HK-2 (cell line): ENCODE results near the gene FFAR2.
A peak's percentile ranks its signal among the peaks of the same experiment; 100 is the strongest.

Experiments
- DNase-seq: peaks from one replicate; pipeline ENCODE4 v3.0.0-alpha.2; 2018; ENCODE audit not compliant: unreplicated experiment

The FFAR2 gene

DNA sequence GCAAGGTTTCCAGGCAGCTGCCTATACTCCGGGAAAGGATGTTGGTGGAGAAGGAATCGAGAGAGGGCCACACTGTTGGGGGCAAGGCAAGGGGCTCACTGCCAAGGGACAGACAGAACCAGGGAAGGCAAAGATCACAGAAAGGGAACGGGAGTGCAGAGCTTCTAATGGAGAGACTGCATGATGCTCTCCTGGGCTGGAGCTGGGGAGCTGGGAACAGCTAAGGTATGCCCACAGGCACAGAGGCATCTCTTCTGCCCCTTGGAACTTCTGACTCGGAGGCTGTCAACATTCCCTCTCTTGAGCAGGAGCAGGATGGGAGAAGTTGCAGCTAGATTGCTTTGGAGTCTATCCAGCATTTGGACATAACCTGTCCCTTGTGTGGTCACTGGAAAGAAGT, 22.4 kb upstream of the FFAR2 start:
- no peak for DNase-seq

DNA sequence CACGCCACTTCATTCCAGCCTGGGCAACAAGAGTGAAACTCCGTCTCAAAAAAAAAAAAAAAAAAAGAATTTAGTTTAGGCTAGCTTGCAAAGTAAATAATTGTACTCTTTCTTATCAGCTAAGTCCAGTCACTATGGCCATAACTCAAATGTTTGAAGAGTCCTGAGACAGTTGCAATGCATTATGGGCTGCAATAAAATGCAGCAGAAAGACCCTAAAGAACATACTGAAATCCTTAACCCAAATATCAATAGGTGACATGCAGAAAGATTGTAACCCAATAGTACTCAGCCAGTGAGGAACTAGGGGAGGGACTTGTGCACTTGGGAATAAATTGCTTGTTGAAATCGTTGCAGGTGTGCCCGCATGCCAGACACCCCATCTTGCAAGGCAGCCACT, 20.9 kb upstream of the FFAR2 start:
- DNase-seq = no peak

DNA sequence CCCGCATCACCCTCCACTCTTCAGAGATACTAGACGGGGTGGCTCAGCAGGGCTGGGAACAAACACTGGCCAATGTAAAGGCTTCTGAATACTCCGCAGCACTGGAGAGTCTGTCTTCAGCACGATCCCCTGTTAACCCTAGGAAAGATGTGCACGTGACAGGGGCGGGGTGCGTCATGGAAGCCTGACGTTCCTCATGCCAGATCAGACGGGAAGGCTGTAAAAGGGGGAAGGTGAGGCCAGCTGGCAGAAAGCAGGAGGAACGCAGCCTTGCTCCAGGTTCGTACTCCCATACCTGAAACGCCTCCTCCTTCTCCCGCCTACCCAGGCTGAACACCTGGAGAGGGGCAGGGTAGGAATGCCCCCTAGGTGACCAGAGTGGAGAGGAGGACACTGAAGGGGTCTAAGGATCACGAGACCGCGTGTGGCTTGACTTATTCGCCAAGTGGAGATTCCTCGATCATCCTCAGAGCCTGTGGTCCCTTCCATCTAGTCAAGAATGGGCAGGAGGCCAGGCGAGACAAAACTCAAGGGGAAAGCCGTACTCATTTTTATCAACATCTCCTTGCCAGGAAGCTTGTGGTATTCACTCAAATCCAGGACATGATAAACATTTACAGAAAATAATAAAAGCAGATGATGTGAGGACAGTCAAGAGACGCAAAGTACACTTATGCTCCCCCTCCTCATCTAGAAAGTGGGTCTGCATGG, 18.2 kb upstream of the FFAR2 start:
- DNase-seq = no peak

DNA sequence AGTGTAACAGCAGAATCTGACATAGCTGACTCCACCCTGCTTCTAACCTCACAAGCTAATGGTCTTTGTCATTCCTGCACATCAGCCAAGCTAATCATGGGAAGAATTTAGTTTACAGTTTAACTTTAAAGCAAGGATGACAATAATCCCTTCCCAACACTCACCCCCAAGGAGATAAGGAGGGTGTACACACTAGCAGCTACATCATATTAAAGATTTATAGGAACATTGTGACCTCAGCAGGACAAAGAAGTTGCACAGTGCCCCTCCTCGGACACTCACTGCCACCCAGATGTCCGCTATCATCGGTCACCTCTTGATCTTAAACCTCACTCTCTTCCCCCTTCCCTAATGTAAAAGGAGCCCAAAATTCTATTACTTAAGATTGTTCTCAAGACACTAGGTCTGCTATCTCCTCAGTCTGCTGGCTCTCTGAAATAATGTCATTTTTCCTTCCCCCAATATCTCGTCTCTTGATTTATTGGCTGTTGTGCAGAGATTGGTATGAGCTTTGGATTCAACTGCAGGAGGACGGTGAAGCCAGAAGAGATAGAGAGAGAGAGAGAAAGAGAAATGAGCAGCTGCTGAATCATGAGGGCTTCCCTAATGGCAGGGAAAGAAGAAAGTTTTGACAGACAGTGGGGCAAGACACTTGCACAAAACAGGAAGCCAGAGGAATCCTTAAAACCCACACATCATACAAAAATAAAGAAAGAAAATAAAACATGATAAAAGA, 17.5 kb upstream of the FFAR2 start:
- DNase-seq = no peak

DNA sequence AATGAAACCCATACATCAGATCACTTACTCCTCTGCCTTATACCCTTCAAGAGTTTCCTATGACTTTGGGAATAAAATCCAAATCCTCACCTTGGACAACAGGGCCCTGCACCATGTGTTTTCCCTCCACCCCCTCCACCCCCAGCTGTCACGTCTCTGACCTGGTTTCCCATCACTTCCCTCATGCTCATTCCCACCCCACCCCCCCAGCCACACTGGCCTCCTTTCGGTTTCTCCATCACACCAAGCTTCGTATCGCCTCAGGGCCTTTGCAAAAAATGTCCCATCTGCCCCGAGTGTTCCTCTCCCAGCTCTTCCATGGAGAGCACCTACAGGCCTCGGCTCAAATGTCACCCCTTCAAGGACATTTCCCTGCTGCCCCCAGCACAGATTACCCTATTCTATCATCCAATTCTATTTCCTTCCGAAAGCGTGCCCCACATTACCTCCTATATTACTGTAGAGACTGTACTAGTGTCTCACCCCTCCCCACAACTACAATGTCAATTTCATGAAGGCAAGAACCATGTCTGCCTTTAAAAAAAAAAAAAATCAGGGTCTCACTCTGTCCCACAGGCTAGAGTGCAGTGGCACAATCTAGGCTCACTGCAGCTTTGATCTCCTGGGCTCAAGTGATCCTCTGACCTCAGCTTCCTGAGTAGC, 16.8 kb upstream of the FFAR2 start:
- no peak for DNase-seq

DNA sequence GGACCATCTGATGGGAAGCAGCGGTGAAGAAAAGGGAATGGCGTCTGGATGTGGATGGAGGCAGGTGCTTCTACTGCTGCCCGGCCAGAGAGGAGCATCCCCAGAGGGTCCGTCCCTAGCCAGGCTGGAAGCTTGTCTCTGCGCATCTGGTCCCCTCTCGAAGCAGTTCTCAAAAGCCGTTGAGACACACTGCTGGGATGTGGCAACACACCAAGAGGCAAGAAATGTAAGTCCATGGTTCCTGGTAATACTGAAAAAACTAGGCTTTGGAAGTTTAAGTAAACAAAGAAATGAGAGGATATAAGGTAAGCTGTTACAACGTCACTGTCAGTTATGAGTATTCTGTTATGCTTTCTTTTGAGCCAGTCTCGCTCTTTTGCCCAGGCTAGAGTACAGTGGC, 15.1 kb upstream of the FFAR2 start:
- no peak for DNase-seq

DNA sequence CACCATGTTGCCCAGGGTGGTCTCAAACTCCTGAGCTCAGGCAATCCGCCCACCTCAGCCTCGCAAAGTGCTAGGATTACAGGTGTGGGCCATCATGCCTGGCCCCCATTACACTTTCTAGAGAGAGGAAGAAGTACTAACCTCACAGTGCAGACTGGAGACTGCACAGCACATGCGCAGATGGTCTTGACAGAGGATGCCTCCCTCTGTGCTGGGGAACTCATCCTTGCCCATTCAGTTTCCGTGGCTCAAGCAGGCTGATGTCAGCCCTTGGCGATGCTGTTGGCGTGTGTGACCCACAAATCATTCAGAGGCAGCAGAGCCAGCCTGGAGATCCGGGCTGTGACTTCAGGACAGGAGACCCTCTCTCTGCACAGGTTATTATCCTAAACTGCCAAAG, 14.6 kb upstream of the FFAR2 start:
- no peak for DNase-seq

DNA sequence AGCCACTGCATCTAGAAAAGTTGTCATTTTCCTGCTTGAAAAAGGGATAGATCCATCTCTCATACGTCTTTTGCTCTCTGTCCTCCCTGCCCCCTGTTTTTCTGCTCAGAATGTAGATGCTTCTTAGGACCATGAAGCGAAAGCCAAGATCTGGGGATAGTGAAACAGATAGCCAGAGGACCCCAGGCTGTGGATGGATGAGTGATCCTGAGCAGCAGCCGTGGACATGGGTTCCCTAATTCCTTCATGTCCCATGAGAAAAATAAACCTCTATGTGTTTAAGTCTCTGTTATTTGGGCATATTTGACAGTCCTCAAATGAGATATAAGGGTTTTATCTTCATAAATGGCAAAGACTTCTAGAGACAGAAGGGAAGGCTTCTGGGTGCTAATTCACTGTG, 12.2 kb upstream of the FFAR2 start:
- no peak for DNase-seq

DNA sequence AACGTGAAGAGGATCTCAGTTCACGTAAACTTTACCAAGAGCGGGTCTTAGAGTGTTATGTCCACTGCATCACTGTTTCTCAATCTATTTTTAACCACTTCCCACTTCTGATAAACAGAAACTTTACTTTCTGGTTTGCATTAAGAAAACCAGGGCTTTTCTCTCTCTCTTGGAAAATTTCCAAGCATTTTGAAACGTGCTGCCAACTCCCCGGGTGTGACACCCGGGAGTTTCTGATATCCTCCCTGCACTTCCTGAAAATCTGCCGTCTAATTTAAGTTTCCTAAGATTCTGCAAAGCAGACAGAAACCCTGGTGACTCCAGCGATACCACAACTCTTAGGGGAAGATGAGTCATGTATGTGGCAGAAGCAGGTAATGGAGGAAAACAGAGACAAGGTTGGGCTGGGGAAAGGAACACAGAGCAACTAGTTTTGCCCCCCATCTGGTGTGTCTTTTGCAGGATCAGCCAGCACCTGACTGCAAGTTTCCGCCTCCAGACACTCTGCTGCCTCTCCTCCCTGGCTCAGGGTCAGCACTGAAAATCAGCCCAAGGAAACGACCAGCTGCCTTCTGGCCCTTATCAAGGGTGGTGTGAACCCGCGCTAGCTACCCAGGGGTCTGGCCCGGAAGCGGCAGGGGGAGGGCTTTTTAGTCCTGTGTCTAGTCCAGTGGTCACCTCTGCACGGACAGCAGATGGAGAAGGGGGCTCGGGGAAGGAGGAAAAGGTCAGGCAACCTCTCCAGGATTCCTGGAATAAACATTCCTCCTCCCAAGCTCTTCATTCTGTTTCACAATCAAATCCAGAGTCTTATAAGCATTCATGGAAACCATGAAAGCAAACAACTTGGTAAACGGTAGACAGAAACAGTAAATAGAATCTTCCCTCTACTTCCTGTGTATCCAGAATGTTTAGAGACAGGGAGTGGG, 11.3 kb upstream of the FFAR2 start:
- peak; percentile 6 for DNase-seq

DNA sequence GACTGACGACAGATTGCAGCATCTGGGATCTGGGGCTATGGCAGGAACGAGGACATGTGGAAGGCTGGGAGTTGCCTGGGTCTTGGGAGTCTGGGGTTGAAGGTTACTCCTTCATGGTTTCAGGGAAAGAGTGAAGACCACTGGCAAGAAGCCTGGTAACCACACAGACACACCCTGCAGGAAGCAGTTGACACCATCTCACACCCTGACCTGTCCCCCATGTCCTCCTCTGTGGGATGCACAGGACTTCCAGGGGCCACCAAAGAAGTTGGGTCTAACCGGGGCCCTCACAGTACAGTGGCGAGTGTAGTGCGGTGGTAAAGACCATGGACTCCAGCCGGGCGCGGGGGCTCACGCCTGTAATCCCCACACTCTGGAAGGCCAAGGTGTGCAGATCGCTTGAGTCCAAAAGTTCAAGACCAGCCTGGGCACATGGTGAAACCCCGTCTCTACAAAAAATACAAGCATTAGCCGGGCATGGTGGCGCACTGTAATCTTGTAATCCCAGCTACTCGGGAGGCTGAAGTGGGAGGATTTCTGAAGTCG, 10.6 kb upstream of the FFAR2 start:
- DNase-seq = no peak

DNA sequence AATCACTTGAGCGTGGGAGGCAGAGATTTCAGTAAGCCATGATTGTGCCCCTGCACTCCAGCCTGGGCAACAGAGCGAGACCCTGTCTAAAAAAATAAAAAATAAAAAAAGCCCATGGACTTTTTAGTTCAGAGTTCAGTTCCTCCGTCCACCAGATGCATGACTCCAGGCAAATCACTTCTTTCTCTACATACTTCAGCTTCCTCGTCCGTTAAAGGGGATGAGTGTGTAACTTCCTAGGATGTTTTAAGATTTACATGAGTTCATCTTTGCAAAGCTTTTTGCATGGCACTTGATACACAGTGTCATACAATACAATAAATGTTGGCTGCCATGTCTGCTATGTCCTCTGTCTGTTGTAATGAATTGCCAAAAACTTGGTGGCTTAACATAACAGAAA, 10.0 kb upstream of the FFAR2 start:
- no peak for DNase-seq

DNA sequence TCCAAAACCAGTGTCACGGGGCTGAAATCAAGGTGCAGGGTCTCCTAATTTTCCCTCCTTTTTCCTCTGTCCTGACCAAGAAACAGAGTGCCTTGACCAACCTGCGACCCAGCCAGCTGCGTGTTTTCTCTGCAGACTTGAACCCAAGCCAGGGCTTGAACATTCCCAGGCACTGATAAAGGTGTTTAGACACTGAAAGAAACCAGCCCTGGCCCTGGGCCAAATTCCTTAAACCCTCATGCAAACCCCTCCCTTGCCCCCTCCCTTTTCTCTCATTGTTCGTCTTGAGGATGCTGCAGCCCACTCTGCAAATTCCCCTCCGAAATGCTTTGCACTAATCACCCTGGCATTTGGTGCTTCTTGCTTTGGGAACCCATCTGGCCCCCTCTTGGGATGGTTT, 9.5 kb upstream of the FFAR2 start:
- no peak for DNase-seq

DNA sequence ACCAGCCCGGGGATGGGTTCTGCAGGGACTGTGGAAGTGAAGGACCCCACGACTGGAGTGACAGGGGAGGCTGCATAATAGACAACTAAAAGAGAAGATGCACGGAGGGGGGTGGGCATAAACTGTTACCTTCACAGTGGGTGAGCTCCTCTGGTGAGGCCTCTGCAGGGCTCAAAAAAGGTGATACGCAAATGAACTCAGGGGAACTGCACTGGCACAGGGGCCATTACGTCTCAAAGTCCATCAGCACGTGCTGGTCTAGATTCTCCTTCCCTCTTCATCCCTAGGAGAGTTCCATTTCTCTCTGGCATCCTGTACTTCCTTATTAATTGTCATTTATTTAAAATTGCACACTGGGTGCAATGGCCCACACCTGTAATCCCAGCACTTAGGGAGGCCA, 8.1 kb upstream of the FFAR2 start:
- no peak for DNase-seq

DNA sequence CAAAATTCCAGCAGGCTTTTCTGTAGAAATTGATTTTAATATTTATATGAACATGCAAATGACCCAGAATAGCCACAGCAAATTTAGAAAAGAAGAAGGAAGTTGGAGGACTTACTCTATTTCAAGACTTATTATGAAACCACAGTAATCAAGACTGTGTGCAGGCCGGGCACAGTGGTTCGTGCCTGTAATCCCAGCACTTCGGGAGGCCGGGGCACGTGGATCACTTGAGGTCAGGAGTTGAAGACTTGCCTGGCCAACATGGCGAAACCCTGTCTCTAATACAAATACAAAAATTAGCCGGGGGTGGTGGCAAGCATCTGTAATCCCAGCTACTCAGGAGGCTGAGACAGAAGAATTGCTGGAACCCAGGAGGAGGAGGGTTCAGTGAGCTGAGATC, 6.0 kb upstream of the FFAR2 start:
- no peak for DNase-seq

DNA sequence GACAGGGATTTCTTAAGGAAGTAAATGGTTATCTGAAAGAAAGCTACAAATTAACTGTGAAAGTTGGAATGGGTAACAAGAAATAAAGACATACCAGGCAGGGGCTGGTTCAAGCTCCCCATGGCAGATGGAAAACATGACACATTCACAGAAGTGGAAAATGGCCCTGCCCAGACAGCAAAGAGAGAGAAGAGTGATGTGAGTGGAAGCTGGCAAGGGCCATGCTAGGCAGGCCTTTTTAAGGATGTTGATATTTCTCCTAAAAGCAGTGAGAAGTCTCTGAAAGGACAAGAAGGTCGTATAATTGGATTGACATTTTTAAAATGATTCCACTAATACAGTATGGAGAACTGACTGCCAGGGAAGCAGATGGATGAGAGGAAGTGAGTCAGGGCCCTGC, 3.3 kb upstream of the FFAR2 start:
- no peak for DNase-seq

DNA sequence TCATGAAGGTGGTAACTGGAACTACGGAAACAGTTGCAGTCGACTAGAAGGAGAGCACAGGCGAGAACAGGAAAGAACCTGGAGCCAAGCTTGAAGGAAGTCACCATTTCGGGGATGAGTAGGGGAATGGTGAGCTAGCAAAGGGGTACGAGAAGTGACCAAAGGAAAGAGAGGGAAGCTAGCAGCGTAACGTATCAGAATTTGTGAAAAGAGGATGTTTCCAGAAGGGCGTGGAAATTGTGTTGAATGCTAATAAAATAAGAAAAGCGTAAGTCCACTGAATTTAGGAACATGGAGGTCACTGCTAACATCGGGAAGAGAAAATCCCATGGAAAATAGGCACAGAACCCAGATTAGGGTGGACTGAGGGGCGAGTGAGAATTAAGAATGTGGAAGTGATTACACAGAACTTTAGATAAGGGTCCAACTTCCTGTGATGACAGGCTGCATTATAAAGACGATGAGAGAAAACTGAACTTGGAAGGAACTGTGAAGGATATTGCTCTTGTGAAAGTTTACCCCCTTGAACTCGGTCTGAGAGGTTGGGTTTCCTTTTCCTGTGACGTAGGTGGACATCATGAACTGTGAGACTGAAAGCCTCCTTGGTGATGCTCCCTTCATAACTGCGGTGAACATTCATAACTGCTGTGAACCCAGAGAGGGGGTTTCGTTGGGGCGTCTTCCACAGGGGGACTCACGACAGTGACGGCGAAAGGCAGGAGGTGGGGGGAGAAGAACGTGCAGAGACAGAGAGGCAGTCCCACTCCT, 2.0 kb upstream of the FFAR2 start:
- no peak for DNase-seq

DNA sequence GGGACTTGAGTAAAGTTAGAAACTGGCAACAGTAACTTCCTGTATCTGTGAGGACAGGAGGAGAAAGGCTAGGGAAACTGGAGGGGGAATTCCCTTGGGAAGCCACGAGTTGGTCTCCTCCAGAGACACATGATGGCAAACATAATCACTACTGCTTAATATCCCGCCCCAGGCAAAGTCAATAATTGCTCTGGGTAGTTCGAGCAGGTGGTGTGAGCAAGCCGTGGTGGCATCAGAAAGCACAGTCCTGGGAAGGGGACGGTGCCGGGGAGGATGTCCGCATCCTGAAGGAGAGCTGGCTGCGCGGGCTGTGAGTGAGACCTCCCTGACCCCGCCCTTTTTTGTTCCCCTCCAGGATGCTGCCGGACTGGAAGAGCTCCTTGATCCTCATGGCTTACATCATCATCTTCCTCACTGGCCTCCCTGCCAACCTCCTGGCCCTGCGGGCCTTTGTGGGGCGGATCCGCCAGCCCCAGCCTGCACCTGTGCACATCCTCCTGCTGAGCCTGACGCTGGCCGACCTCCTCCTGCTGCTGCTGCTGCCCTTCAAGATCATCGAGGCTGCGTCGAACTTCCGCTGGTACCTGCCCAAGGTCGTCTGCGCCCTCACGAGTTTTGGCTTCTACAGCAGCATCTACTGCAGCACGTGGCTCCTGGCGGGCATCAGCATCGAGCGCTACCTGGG, 1.4 kb downstream of the FFAR2 start:
- no peak for DNase-seq

DNA sequence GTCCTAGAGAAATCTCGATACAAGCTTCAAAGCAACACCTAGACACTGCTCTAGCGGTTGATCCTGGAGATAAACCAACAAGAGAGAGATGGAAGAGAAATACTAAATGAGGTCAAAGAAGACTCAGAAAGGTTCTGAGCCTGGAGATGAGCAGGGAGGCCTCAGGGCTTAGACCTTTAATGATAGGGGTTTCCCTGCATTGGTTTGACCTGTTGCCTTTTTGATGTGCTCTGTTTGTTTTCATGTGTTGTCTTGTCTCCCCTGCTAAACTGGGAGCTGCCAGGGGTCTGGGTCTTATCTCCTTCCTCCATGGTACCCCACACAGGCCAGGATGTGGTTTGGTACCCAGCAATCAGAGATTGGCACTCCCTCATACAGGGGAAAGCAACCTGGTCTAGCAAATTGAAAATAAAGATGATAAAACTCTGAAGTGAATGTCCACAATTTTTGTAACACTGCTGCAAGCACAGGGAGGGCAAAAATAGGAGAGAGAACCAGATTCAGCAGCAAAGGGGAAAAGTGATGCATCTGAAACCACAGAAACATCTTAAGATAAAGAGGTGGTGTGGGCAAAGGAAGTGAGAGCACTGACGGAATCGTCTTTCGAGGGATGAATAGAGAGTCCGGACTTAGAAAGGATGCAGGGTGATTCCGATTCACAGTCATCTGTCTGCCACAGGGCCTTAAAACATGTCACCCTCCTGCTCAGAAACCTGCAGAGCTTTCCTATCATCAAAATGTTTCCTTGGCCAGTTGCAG, 3.5 kb downstream of the FFAR2 start:
- no peak for DNase-seq

DNA sequence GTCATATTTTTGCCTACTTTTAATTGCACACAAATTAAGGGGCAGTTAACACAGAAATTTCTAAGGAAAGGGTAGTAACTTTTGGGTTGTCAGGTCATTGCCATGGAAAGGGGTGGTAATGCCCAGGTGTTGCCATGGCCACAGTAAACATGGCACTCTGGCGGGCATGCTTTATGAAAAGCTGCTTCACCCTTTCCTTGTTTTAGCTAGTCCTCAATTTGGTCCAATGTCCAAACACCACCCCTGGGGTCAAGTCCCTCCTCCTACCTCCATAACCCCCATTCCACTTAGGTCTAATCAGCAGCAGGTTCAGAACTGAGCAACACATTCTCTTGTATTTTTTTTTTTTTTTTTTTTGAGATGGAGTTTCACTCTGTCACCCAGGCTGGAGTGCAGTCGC, 6.6 kb downstream of the FFAR2 start:
- DNase-seq = no peak
